Measurements from ENCODE around the gene ARMC2. TPM values are rescaled to one million over a fixed set of nuclear protein-coding genes. Genes with fewer than 3 reads are reported as not detected.

Gene ARMC2
- total and polyA plus RNA-seq, 2 experiments from 2014 or later, result 2.7 to 4.4 TPM

DNA sequence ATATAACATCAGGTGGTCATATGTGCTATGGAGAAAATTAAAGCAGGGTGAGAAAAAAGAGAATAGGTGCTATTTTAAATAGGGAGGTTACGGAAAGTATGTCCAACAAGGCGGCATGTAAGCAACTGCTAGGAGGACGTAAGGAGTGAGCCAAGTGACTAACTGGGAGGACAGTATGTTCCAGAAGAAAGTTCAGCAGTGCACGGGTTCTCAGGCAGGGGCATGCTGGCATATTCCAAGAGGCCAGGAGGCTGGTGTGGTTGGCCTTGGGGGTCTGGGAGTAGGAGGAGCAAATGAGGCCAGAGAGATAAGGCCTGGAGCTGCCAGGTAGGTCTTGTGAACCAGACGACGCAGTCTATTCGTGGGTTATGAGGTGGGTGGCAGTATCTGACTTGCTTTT is 112.4 kb downstream of the ARMC2 start:
- no peak for ATAC-seq
- no peaks in the 10 kb centered on the region for H3K9me2 ChIP-seq (ENCODE audit: insufficient read depth)
- H3K4me3 ChIP-seq, result no peak overlapping the region
- no peaks in the 10 kb centered on the region for H4K20me1 ChIP-seq (replicated peaks; ENCODE audit: insufficient read depth)
- TF ChIP-seq, protein P1, sequence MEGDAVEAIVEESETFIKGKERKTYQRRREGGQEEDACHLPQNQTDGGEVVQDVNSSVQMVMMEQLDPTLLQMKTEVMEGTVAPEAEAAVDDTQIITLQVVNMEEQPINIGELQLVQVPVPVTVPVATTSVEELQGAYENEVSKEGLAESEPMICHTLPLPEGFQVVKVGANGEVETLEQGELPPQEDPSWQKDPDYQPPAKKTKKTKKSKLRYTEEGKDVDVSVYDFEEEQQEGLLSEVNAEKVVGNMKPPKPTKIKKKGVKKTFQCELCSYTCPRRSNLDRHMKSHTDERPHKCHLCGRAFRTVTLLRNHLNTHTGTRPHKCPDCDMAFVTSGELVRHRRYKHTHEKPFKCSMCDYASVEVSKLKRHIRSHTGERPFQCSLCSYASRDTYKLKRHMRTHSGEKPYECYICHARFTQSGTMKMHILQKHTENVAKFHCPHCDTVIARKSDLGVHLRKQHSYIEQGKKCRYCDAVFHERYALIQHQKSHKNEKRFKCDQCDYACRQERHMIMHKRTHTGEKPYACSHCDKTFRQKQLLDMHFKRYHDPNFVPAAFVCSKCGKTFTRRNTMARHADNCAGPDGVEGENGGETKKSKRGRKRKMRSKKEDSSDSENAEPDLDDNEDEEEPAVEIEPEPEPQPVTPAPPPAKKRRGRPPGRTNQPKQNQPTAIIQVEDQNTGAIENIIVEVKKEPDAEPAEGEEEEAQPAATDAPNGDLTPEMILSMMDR (conservative IDR thresholded peaks at IDR 0.05; ENCODE audit: low read depth in 2 of 2), result no peak
- no peak for TF ChIP-seq ZNF331 (CRISPR knock-in tag; IDR thresholded peaks at IDR 0.05; ENCODE audit: low read depth)
- TF ChIP-seq, protein P2, sequence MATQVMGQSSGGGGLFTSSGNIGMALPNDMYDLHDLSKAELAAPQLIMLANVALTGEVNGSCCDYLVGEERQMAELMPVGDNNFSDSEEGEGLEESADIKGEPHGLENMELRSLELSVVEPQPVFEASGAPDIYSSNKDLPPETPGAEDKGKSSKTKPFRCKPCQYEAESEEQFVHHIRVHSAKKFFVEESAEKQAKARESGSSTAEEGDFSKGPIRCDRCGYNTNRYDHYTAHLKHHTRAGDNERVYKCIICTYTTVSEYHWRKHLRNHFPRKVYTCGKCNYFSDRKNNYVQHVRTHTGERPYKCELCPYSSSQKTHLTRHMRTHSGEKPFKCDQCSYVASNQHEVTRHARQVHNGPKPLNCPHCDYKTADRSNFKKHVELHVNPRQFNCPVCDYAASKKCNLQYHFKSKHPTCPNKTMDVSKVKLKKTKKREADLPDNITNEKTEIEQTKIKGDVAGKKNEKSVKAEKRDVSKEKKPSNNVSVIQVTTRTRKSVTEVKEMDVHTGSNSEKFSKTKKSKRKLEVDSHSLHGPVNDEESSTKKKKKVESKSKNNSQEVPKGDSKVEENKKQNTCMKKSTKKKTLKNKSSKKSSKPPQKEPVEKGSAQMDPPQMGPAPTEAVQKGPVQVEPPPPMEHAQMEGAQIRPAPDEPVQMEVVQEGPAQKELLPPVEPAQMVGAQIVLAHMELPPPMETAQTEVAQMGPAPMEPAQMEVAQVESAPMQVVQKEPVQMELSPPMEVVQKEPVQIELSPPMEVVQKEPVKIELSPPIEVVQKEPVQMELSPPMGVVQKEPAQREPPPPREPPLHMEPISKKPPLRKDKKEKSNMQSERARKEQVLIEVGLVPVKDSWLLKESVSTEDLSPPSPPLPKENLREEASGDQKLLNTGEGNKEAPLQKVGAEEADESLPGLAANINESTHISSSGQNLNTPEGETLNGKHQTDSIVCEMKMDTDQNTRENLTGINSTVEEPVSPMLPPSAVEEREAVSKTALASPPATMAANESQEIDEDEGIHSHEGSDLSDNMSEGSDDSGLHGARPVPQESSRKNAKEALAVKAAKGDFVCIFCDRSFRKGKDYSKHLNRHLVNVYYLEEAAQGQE (IDR thresholded peaks at IDR 0.05; ENCODE audit: unreplicated experiment), result no peak
- Mint-ChIP-seq H3K36me3 (ENCODE audit: low read depth) (no peaks in the 10 kb centered on the region; the same call in 2 of the 3 replicates), H3K27me3 (ENCODE audit: insufficient read depth, low read depth, poor library complexity) (no peaks in the 10 kb centered on the region), H3K4me1 (peaks cover 17% of the 10 kb centered on the region), H3K27ac (no peak overlapping the region; the same call in 1 of the 2 replicates), H3K4me3 (no peak overlapping the region), H3K9me3 (no peaks in the 10 kb centered on the region)
- H3K27ac ChIP-seq (ENCODE audit: low read depth), result no peak overlapping the region
- H2AFZ ChIP-seq, result no peak overlapping the region
- H3K4me1 ChIP-seq (ENCODE audit: insufficient read depth), result peaks cover 6% of the 10 kb centered on the region
- no peak for DNase-seq (ENCODE audit: low spot score)
- H3K36me3 ChIP-seq (ENCODE audit: insufficient read depth), result no peaks in the 10 kb centered on the region
- H3K27me3 ChIP-seq (ENCODE audit: insufficient read depth), result no peaks in the 10 kb centered on the region
- no peaks in the 10 kb centered on the region for H3K79me2 ChIP-seq (replicated peaks; ENCODE audit: insufficient read depth)
- H3K4me2 ChIP-seq, result no peak overlapping the region
- H3F3A ChIP-seq (replicated peaks; ENCODE audit: low read depth), result no peaks in the 10 kb centered on the region

DNA sequence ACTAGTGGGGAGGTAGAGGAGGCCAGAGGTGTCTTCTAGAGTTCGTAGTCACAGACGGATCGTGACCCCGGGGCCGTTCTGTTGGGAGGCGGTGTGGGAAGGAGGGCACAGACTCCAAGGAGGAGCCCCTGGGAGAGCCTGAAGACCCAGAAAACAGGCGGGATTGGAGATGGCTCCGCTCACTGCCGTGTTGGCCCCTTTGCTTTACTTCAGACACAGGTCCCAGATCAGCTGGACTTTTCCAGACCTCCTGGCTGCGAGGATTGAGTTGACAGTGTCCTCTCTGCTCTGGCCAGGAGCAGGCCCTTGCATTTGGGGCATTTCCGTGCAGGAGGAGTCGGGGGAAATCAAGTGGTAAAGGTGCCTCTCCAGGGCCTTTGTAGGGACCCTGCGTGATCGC is 112.9 kb downstream of the ARMC2 start:
- Mint-ChIP-seq H3K4me1 (peaks cover 20% of the 10 kb centered on the region), H3K4me3 (no peak overlapping the region), H3K27ac (no peak overlapping the region; the same call in 1 of the 2 replicates), H3K9me3 (no peaks in the 10 kb centered on the region), H3K36me3 (ENCODE audit: low read depth) (no peaks in the 10 kb centered on the region; the same call in 2 of the 3 replicates), H3K27me3 (ENCODE audit: insufficient read depth, low read depth, poor library complexity) (no peaks in the 10 kb centered on the region)
- no peaks in the 10 kb centered on the region for H3F3A ChIP-seq (replicated peaks; ENCODE audit: low read depth)
- no peaks in the 10 kb centered on the region for H4K20me1 ChIP-seq (replicated peaks; ENCODE audit: insufficient read depth)
- H3K79me2 ChIP-seq (replicated peaks; ENCODE audit: insufficient read depth), result no peaks in the 10 kb centered on the region
- ATAC-seq, result no peak
- H2AFZ ChIP-seq, result peak overlapping the region; percentile 83; the same call in 1 of the 2 replicates
- H3K4me2 ChIP-seq, result no peak overlapping the region
- no peaks in the 10 kb centered on the region for H3K9me2 ChIP-seq (ENCODE audit: insufficient read depth)
- H3K4me3 ChIP-seq, result no peak overlapping the region
- no peak overlapping the region for H3K27ac ChIP-seq (ENCODE audit: low read depth)
- peaks cover 11% of the 10 kb centered on the region for H3K4me1 ChIP-seq (ENCODE audit: insufficient read depth)
- H3K27me3 ChIP-seq (ENCODE audit: insufficient read depth), result no peaks in the 10 kb centered on the region
- no peaks in the 10 kb centered on the region for H3K36me3 ChIP-seq (ENCODE audit: insufficient read depth)
- DNase-seq (ENCODE audit: low spot score), result no peak
- no peak for TF ChIP-seq JUNB (IDR thresholded peaks at IDR 0.05; ENCODE audit: unreplicated experiment)
- TF ChIP-seq, protein P1 (conservative IDR thresholded peaks at IDR 0.05; ENCODE audit: low read depth in 2 of 2), result no peak
- TF ChIP-seq EZH2phosphoT487 (IDR thresholded peaks at IDR 0.05; ENCODE audit: unreplicated experiment), result no peak
- TF ChIP-seq POLR2AphosphoS5 (IDR thresholded peaks at IDR 0.05; ENCODE audit: low read depth), result no peak
- TF ChIP-seq, protein P3, sequence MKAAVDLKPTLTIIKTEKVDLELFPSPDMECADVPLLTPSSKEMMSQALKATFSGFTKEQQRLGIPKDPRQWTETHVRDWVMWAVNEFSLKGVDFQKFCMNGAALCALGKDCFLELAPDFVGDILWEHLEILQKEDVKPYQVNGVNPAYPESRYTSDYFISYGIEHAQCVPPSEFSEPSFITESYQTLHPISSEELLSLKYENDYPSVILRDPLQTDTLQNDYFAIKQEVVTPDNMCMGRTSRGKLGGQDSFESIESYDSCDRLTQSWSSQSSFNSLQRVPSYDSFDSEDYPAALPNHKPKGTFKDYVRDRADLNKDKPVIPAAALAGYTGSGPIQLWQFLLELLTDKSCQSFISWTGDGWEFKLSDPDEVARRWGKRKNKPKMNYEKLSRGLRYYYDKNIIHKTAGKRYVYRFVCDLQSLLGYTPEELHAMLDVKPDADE (IDR thresholded peaks at IDR 0.05), result no peak

Measured in GM23338 (cell line).